K562 (cell line): ENCODE results near the gene PPM1N. TPM values are rescaled to one million over a fixed set of nuclear protein-coding genes. Genes with fewer than 3 reads are reported as not detected.
A peak's percentile ranks its signal among the peaks of the same experiment; 100 is the strongest.

Experiments
- CTBP1 ChIP-seq: fragments of 450-650 bp; IDR thresholded peaks from 2 replicates; pipeline ENCODE4 v1.6.1; 2016; ENCODE audit warnings: borderline replicate concordance
- ERF ChIP-seq: fragments of 450-650 bp; formaldehyde crosslinking; IDR thresholded peaks from 2 replicates; pipeline ENCODE4 v1.4.0; 2020; ENCODE audit warnings: mild to moderate bottlenecking, mixed read lengths
- HEY1 ChIP-seq: fragments of 250-450 bp; sonication (Bioruptor Pico); IDR thresholded peaks from 2 replicates; pipeline ENCODE4 v1.5.0; 2020; ENCODE audit warnings: mild to moderate bottlenecking, moderate library complexity, borderline replicate concordance
- NONO ChIP-seq, 2 experiments: fragments of 200-400 bp in 1 of 2; fragments of 450-650 bp in 1 of 2; formaldehyde crosslinking in 1 of 2; IDR thresholded peaks; 2 replicates each; pipeline ENCODE4 v1.6.1; 2017; ENCODE audit warnings: low read depth in 2 of 2, mild to moderate bottlenecking in 2 of 2, moderate library complexity in 2 of 2, low read length in 1 of 2
- RBM22 ChIP-seq: fragments of 200-400 bp; formaldehyde crosslinking; IDR thresholded peaks from 2 replicates; pipeline ENCODE4 v1.6.1; 2018; ENCODE audit warnings: low read length, low read depth; ENCODE audit not compliant: poor library complexity, severe bottlenecking
- SNAPC5 ChIP-seq: fragments of 250-450 bp; sonication (Bioruptor Pico); IDR thresholded peaks from 2 replicates; pipeline ENCODE4 v1.8.0; 2021; ENCODE audit warnings: moderate library complexity, mild to moderate bottlenecking, inconsistent platforms
- SUPT5H ChIP-seq: fragments of 450-650 bp; IDR thresholded peaks from 2 replicates; pipeline ENCODE4 v1.6.1; 2016
- USF2 ChIP-seq: sonication (generic); formaldehyde crosslinking; IDR thresholded peaks from 2 replicates; pipeline ENCODE4 v1.5.0; 2020; ENCODE audit warnings: missing genetic modification reagents
- YY1 ChIP-seq, 3 experiments: IDR thresholded peaks; 2 replicates each; pipeline ENCODE4 v1.6.1; 2011; ENCODE audit warnings: low read length in 2 of 3, mild to moderate bottlenecking in 2 of 3, moderate library complexity in 2 of 3, borderline replicate concordance in 1 of 3, control low read depth in 1 of 3, low read depth in 1 of 3; ENCODE audit not compliant: insufficient read depth in 3 of 3, insufficient replicate concordance in 2 of 3, control insufficient read depth in 1 of 3, insufficient read length in 1 of 3; ENCODE audit errors: extremely low read depth in 1 of 3
- ZKSCAN1 ChIP-seq: fragments of 150-350 bp; IDR thresholded peaks from 2 replicates; pipeline ENCODE4 v1.6.1; 2016; ENCODE audit warnings: low read depth, low read length
- ZKSCAN3 ChIP-seq: fragments of 250-450 bp; sonication (Bioruptor Pico); IDR thresholded peaks from 2 replicates; pipeline ENCODE4 v1.4.0; 2020
- ZNF12 ChIP-seq: sonication (generic); formaldehyde crosslinking; IDR thresholded peaks from 2 replicates; pipeline ENCODE4 v1.4.0; 2020; ENCODE audit warnings: mild to moderate bottlenecking, missing genetic modification reagents
- ZNF174 ChIP-seq: fragments of 250-450 bp; sonication (Bioruptor Pico); IDR thresholded peaks from 2 replicates; pipeline ENCODE4 v1.4.0; 2020; ENCODE audit warnings: mild to moderate bottlenecking
- ZNF395 ChIP-seq: fragments of 200-800 bp; sonication (Bioruptor generic); IDR thresholded peaks from 2 replicates; pipeline ENCODE4 v1.6.1; 2017; ENCODE audit warnings: missing genetic modification characterization, missing compliant biosample characterization
- ZNF77 ChIP-seq: fragments of 250-450 bp; sonication (Bioruptor Pico); IDR thresholded peaks from 2 replicates; pipeline ENCODE4 v1.5.0; 2020
- polyA plus RNA-seq, 8 experiments: library from polyadenylated mRNA; depleted of rRNA in 4 of 8; stranded (reverse) in 5 of 8; unstranded in 3 of 8; fragments of >200 nt; fragmentation: Nextera tagmentation in 2 of 8; fragmentation: Illumina TruSeq in 1 of 8; extraction: Ambion mirVana in 2 of 8; extraction: Trizol in 1 of 8; gene quantifications; 2 replicates each; pipeline versions ENCODE4 v1.2.1 to v1.2.3, GENCODE V29; 2011 to 2014; ENCODE audit warnings: inconsistent platforms in 1 of 8, missing spikeins in 1 of 8
- total RNA-seq, 7 experiments: library from RNA; depleted of rRNA in 6 of 7; stranded (reverse); fragments of >200 nt in 6 of 7; fragmentation: Illumina TruSeq in 2 of 7; extraction: Trizol in 2 of 7; gene quantifications; 2 replicates each; pipeline versions ENCODE4 v1.2.1 to v1.2.3, GENCODE V29; 2011 to 2021; ENCODE audit warnings: low replicate concordance in 1 of 7

The PPM1N gene
- total and polyA plus RNA-seq, 9 of the 15 experiments (the other 6 are each of a cell fraction or from before 2014, with no cell fraction given), result 4.5 to 15.6 (median 8.7) TPM

GRCh38 chr19:45478454-45479238 lies 19.6 kb upstream of the PPM1N start (continued):
- TF ChIP-seq ZNF77 (no peak), USF2 (CRISPR knock-in tag) (no peak), HEY1 (CRISPR knock-in tag) (peak; percentile 64; the same call in 1 of the 2 replicates), ZNF174 (no peak), RBM22 (no peak), ERF (CRISPR knock-in tag) (no peak), SUPT5H (no peak), CTBP1 (peak; percentile 92), ZKSCAN3 (CRISPR knock-in tag) (no peak), ZKSCAN1 (peak; percentile 51; the same call in 1 of the 2 replicates), SNAPC5 (CRISPR knock-in tag) (peak; percentile 99), ZNF12 (CRISPR knock-in tag) (no peak), ZNF395 (CRISPR knock-in tag) (no peak), YY1 (IDR thresholded peaks at IDR 0.05; ENCODE audit: borderline replicate concordance in 1 of 3, control insufficient read depth in 1 of 3, extremely low read depth in 1 of 3, insufficient read depth in 3 of 3, insufficient read length in 1 of 3, insufficient replicate concordance in 2 of 3, low read depth in 1 of 3, low read length in 2 of 3) (peak in 1 of 3 experiments; percentile 48), NONO (IDR thresholded peaks at IDR 0.05; ENCODE audit: low read depth in 2 of 2, low read length in 1 of 2) (peak in 1 of 2 experiments; percentile 44; a peak in 1 of 4 replicates)
